ENCODE results near the gene GBA3. TPM values are rescaled to one million over a fixed set of nuclear protein-coding genes. Genes with fewer than 3 reads are reported as not detected.

GBA3 gene
- total and polyA plus RNA-seq, 7 donors: 0.33 to 17.3 (median 1.6) TPM; not detected in 2

DNA sequence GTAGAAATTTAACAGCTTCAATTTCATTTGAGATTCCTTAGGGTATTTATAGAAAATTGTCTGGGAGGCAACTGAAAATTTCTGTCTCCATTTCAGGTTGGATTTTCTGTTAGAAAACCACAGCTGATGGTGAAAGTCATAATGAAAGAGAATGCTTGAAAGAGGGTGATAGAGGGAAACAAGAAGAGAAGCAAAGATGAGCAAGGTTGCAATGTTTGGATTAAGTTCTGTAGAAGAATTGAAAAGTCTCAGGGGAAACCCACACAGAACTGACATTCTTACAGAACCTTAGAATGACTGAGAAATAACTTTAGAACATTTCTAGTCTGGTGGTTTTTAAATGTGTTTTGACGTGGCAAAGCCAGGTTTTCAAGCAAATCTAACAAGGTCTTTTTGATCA is 14.7 kb downstream of the GBA3 start:
- 79 to 88% methylated on average over 1 of the region's 1 CpG for WGBS, 2 donors
- Histone ChIP-seq H3K4me3 (no peak overlapping the region), H3K4me1 (no peaks in the 10 kb centered on the region), H3K27ac (no peak overlapping the region), H3K36me3 (no peaks in the 10 kb centered on the region), H3K27me3 (no peaks in the 10 kb centered on the region), H3K9me3 (no peaks in the 10 kb centered on the region)
- no peak for DNase-seq
- TF ChIP-seq, protein P1, sequence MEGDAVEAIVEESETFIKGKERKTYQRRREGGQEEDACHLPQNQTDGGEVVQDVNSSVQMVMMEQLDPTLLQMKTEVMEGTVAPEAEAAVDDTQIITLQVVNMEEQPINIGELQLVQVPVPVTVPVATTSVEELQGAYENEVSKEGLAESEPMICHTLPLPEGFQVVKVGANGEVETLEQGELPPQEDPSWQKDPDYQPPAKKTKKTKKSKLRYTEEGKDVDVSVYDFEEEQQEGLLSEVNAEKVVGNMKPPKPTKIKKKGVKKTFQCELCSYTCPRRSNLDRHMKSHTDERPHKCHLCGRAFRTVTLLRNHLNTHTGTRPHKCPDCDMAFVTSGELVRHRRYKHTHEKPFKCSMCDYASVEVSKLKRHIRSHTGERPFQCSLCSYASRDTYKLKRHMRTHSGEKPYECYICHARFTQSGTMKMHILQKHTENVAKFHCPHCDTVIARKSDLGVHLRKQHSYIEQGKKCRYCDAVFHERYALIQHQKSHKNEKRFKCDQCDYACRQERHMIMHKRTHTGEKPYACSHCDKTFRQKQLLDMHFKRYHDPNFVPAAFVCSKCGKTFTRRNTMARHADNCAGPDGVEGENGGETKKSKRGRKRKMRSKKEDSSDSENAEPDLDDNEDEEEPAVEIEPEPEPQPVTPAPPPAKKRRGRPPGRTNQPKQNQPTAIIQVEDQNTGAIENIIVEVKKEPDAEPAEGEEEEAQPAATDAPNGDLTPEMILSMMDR (IDR thresholded peaks at IDR 0.05): no peak
- TF ChIP-seq POLR2AphosphoS5 (IDR thresholded peaks at IDR 0.05): no peak
- TF ChIP-seq EP300 (IDR thresholded peaks at IDR 0.05): no peak
- no peak for TF ChIP-seq POLR2A (IDR thresholded peaks at IDR 0.05)
- intact Hi-C loops (cut with DNase I): no loop called here

DNA sequence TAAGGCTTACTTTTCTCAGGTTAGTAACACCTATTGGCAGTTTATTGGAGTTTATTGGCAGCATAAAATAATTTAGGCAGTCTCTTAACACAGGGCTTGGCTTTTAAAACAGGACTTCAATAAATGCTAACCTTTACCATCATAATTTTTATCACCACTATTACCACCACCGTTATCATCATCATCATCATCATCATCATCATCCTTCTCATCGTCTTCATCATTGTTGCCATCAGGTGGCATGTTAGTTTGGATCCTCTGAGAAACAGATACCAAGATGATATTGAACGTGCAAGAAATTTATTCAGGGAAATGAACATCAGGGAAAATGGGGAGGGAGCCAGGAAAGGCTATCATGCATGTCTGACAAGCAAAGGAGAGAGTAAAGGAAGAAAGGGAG is 16.2 kb downstream of the GBA3 start:
- Histone ChIP-seq H3K27me3 (no peaks in the 10 kb centered on the region), H3K4me1 (no peaks in the 10 kb centered on the region), H3K4me3 (no peak overlapping the region), H3K27ac (no peak overlapping the region), H3K36me3 (no peaks in the 10 kb centered on the region), H3K9me3 (no peaks in the 10 kb centered on the region)
- WGBS, 2 donors: 11 to 64% methylated on average over 3 of the region's 3 CpGs
- TF ChIP-seq EP300 (IDR thresholded peaks at IDR 0.05) (no peak), POLR2A (IDR thresholded peaks at IDR 0.05) (no peak), POLR2AphosphoS5 (IDR thresholded peaks at IDR 0.05) (no peak)
- TF ChIP-seq, protein P1 (IDR thresholded peaks at IDR 0.05): no peak
- intact Hi-C loops (cut with DNase I): no loop called here
- no peak for DNase-seq

DNA sequence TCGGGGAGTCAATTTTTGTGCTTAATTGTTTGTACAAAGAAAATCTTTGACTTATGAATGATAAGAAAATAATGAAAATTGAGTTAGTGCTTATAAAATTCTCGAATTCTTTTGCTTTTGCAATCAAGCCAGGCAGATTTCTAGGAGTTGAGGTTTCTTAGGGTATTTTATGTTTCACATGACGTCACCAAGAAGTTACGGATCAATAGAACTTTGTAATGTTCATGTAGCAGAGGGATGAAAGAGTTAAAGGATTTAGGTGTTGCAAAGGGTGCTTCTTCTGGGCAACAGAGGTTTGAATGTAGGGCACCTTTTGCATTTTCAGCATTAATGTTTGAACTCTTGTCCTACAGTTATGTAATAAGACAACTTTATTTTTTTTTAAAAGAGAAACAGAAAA is 19.4 kb downstream of the GBA3 start:
- intact Hi-C loops (cut with DNase I): no loop called here
- no peak for DNase-seq
- Histone ChIP-seq H3K27ac (no peak overlapping the region), H3K27me3 (no peaks in the 10 kb centered on the region), H3K36me3 (no peaks in the 10 kb centered on the region), H3K4me1 (no peaks in the 10 kb centered on the region), H3K9me3 (no peaks in the 10 kb centered on the region), H3K4me3 (no peak overlapping the region)
- 77 to 91% methylated on average over 4 of the region's 4 CpGs for WGBS, 2 donors
- TF ChIP-seq EP300 (IDR thresholded peaks at IDR 0.05) (no peak), POLR2AphosphoS5 (IDR thresholded peaks at IDR 0.05) (no peak), POLR2A (IDR thresholded peaks at IDR 0.05) (no peak)
- TF ChIP-seq, protein P1 (IDR thresholded peaks at IDR 0.05): no peak

DNA sequence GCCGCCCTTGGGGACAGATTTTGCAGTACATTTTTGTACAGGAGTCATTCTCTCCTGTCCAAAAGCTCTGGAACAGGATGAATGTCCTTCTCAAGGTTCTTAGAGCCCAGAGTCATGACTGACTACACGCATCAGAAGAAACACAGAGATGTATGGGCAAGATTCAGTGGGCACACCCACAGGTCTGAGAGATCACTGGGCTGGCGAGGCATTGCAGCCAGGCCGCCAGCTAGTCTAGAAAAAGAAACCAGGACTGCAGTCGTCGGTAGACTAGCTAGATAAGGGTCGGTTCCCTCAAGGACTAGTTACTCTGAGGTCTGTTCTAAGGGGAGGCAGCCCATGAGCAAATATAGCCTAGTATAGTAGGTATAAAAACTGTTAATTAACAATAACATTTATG is 19.8 kb downstream of the GBA3 start:
- no peak overlapping the region for H3K27ac ChIP-seq
- no peaks in the 10 kb centered on the region for H3K4me1 ChIP-seq
- no peak overlapping the region for H3K4me3 ChIP-seq
- 91 to 94% methylated on average over 7 of the region's 7 CpGs for WGBS, 2 donors
- no peaks in the 10 kb centered on the region for H3K36me3 ChIP-seq
- DNase-seq: no peak
- TF ChIP-seq POLR2A (IDR thresholded peaks at IDR 0.05) (no peak), POLR2AphosphoS5 (IDR thresholded peaks at IDR 0.05) (no peak), EP300 (IDR thresholded peaks at IDR 0.05) (no peak)
- TF ChIP-seq, protein P1 (IDR thresholded peaks at IDR 0.05): no peak
- intact Hi-C loops (cut with DNase I): no loop called here
- H3K27me3 ChIP-seq: no peaks in the 10 kb centered on the region
- no peaks in the 10 kb centered on the region for H3K9me3 ChIP-seq

DNA sequence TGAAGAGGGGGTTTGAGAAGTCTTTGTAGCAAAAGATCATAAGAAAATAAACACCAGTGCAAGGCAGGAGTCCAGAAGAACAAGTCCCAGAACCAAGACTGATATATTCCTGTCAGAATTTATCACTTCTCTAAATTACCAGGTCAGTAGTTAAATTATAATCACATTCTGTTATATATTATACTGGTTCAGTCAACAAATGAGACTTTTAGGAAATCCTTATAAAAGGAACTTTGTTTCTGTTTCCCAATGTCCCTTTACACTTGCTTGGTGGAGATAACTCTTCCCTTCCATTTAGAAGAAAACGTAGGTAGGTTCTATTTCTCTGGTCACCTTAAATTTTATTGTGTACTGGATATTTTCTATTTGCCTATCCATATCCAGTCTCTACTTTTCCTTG is 21.1 kb downstream of the GBA3 start:
- H3K4me3 ChIP-seq: no peak overlapping the region
- no peaks in the 10 kb centered on the region for H3K9me3 ChIP-seq
- H3K27ac ChIP-seq: no peak overlapping the region
- no peak for DNase-seq
- intact Hi-C loops (cut with DNase I): no loop called here
- TF ChIP-seq EP300 (IDR thresholded peaks at IDR 0.05) (no peak), POLR2AphosphoS5 (IDR thresholded peaks at IDR 0.05) (no peak), POLR2A (IDR thresholded peaks at IDR 0.05) (no peak)
- TF ChIP-seq, protein P1 (IDR thresholded peaks at IDR 0.05): no peak
- WGBS, 2 donors: 22 to 52% methylated on average over 1 of the region's 1 CpG
- no peaks in the 10 kb centered on the region for H3K27me3 ChIP-seq
- H3K36me3 ChIP-seq: no peaks in the 10 kb centered on the region
- no peaks in the 10 kb centered on the region for H3K4me1 ChIP-seq
